ENCODE data around the gene GPNMB.

Gene GPNMB

GRCh38 chr7:23228412-23228811 lies 18.2 kb upstream of the GPNMB start:
- FAIRE-seq, result no peak

GRCh38 chr7:23230641-23231101 lies 15.9 kb upstream of the GPNMB start:
- FAIRE-seq (no peak), DNase-seq (ENCODE audit: low spot score) (no peak)

More at GRCh38 chr7:23228412-23228811, 18.2 kb upstream of the GPNMB start:
- DNase-seq (ENCODE audit: low spot score), result no peak

GRCh38 chr7:23232966-23233365 lies 13.6 kb upstream of the GPNMB start:
- DNase-seq (ENCODE audit: low spot score), result no peak
- FAIRE-seq, result no peak

- FAIRE-seq (no peak), DNase-seq (ENCODE audit: low spot score) (no peak)
Measured at GRCh38 chr7:23234569-23235296, 11.8 kb upstream of the GPNMB start.

GRCh38 chr7:23235813-23236221 lies 10.8 kb upstream of the GPNMB start:
- FAIRE-seq (no peak), DNase-seq (ENCODE audit: low spot score) (no peak)

- DNase-seq (ENCODE audit: low spot score) (no peak), FAIRE-seq (no peak)
Measured at GRCh38 chr7:23237000-23237399, 9.6 kb upstream of the GPNMB start.

- DNase-seq (ENCODE audit: low spot score) (no peak), FAIRE-seq (no peak)
Measured at GRCh38 chr7:23238983-23239652, 7.5 kb upstream of the GPNMB start.

- FAIRE-seq, result no peak
Measured at GRCh38 chr7:23239698-23240097, 6.9 kb upstream of the GPNMB start.

GRCh38 chr7:23242321-23242720 lies 4.3 kb upstream of the GPNMB start:
- FAIRE-seq (no peak), DNase-seq (ENCODE audit: low spot score) (no peak)

More at GRCh38 chr7:23239698-23240097, 6.9 kb upstream of the GPNMB start:
- no peak for DNase-seq (ENCODE audit: low spot score)

- DNase-seq (ENCODE audit: low spot score) (no peak), FAIRE-seq (no peak)
Measured at GRCh38 chr7:23242935-23243334, 3.6 kb upstream of the GPNMB start.

GRCh38 chr7:23247046-23247602 lies 549 bp downstream of the GPNMB start:
- no peak for FAIRE-seq

GRCh38 chr7:23247603-23248335 lies 1.2 kb downstream of the GPNMB start:
- DNase-seq (ENCODE audit: low spot score), result no peak
- no peak for FAIRE-seq

More at GRCh38 chr7:23247046-23247602, 549 bp downstream of the GPNMB start:
- DNase-seq (ENCODE audit: low spot score), result no peak

GRCh38 chr7:23249486-23249885 lies 2.9 kb downstream of the GPNMB start:
- DNase-seq (ENCODE audit: low spot score), result no peak
- no peak for FAIRE-seq

- no peak for DNase-seq (ENCODE audit: low spot score)
- FAIRE-seq, result no peak
Measured at GRCh38 chr7:23254051-23254681, 7.6 kb downstream of the GPNMB start.

GRCh38 chr7:23256731-23257130 lies 10.2 kb downstream of the GPNMB start:
- FAIRE-seq (no peak), DNase-seq (ENCODE audit: low spot score) (no peak)

- no peak for FAIRE-seq
- no peak for DNase-seq (ENCODE audit: low spot score)
Measured at GRCh38 chr7:23260371-23260770, 13.8 kb downstream of the GPNMB start.

GRCh38 chr7:23261843-23262452 lies 15.4 kb downstream of the GPNMB start:
- DNase-seq (ENCODE audit: low spot score), result peak; percentile 26
- FAIRE-seq, result peak; percentile 50

- DNase-seq (ENCODE audit: low spot score), result no peak
- no peak for FAIRE-seq
Measured at GRCh38 chr7:23264916-23265458, 18.4 kb downstream of the GPNMB start.

- FAIRE-seq, result no peak
- no peak for DNase-seq (ENCODE audit: low spot score)
Measured at GRCh38 chr7:23266918-23267317, 20.3 kb downstream of the GPNMB start.

- no peak for DNase-seq (ENCODE audit: low spot score)
- FAIRE-seq, result no peak
Measured at GRCh38 chr7:23267357-23267756, 20.8 kb downstream of the GPNMB start.

- DNase-seq (ENCODE audit: low spot score) (no peak), FAIRE-seq (no peak)
Measured at GRCh38 chr7:23268167-23268566, 21.6 kb downstream of the GPNMB start.

All from RCC 7860 (cell line).